ENCODE measurements around the gene C18orf63. TPM values are rescaled to one million over a fixed set of nuclear protein-coding genes. Genes with fewer than 3 reads are reported as not detected.

The C18orf63 gene
- total RNA-seq, 1 experiment from 2014 or later: not detected

GRCh38 chr18:74388227-74388626, 72.6 kb downstream of the C18orf63 start:
- no peak overlapping the region for H3K4me3 Mint-ChIP-seq
- H3K36me3 Mint-ChIP-seq: peaks cover 4% of the 10 kb centered on the region
- peaks cover 3% of the 10 kb centered on the region; the same call in 1 of the 2 replicates for H3K27me3 Mint-ChIP-seq (ENCODE audit: low read depth)
- H3K9me3 Mint-ChIP-seq: no peaks in the 10 kb centered on the region
- ChIA-PET POLR2A (no interaction called here), CTCF (no interaction called here)
- no peak for DNase-seq (ENCODE audit: low spot score)
- no peak for ATAC-seq
- H3K27ac Mint-ChIP-seq: no peak overlapping the region
- H3K4me1 Mint-ChIP-seq: peaks cover 21% of the 10 kb centered on the region
- no peak for TF ChIP-seq IRF2 (CRISPR knock-in tag; IDR thresholded peaks at IDR 0.05; ENCODE audit: borderline replicate concordance, low read depth)
- TF ChIP-seq ZNF138 (CRISPR knock-in tag; conservative IDR thresholded peaks at IDR 0.05): no peak
- TF ChIP-seq AR (CRISPR knock-in tag; IDR thresholded peaks at IDR 0.05): no peak
- TF ChIP-seq MXD4 (CRISPR knock-in tag; IDR thresholded peaks at IDR 0.05; ENCODE audit: borderline replicate concordance): no peak
- TF ChIP-seq GTF2I (CRISPR knock-in tag; conservative IDR thresholded peaks at IDR 0.05): no peak

- Mint-ChIP-seq H3K27ac (no peak overlapping the region), H3K27me3 (ENCODE audit: low read depth) (peaks cover 3% of the 10 kb centered on the region; the same call in 1 of the 2 replicates), H3K4me3 (no peak overlapping the region), H3K36me3 (no peaks in the 10 kb centered on the region), H3K9me3 (no peaks in the 10 kb centered on the region), H3K4me1 (peaks cover 10% of the 10 kb centered on the region)
- DNase-seq (ENCODE audit: low spot score) (no peak), ATAC-seq (no peak)
- ChIA-PET CTCF (no interaction called here), POLR2A (no interaction called here)
- TF ChIP-seq CREB1 (CRISPR knock-in tag; IDR thresholded peaks at IDR 0.05): no peak
- no peak for TF ChIP-seq ZNF317 (CRISPR knock-in tag; IDR thresholded peaks at IDR 0.05; ENCODE audit: borderline replicate concordance, low read depth)
- no peak for TF ChIP-seq PRDM15 (CRISPR knock-in tag; IDR thresholded peaks at IDR 0.05)
- TF ChIP-seq TEAD1 (CRISPR knock-in tag; IDR thresholded peaks at IDR 0.05): no peak
- no peak for TF ChIP-seq ATF2 (CRISPR knock-in tag; IDR thresholded peaks at IDR 0.05; ENCODE audit: borderline replicate concordance, low read depth)
- TF ChIP-seq ATF6 (CRISPR knock-in tag; IDR thresholded peaks at IDR 0.05): no peak
- no peak for TF ChIP-seq ZNF232 (CRISPR knock-in tag; IDR thresholded peaks at IDR 0.05)
- TF ChIP-seq NFYB (CRISPR knock-in tag; conservative IDR thresholded peaks at IDR 0.05; ENCODE audit: low read depth): no peak
- no peak for TF ChIP-seq GRHL2 (CRISPR knock-in tag; IDR thresholded peaks at IDR 0.05; ENCODE audit: insufficient replicate concordance, severe bottlenecking)
- no peak for TF ChIP-seq OVOL2 (CRISPR knock-in tag; IDR thresholded peaks at IDR 0.05; ENCODE audit: borderline replicate concordance)
- no peak for TF ChIP-seq FOXP1 (CRISPR knock-in tag; IDR thresholded peaks at IDR 0.05; ENCODE audit: borderline replicate concordance)
- TF ChIP-seq FOXJ3 (CRISPR knock-in tag; IDR thresholded peaks at IDR 0.05; ENCODE audit: borderline replicate concordance): no peak
- TF ChIP-seq RORB (CRISPR knock-in tag; IDR thresholded peaks at IDR 0.05): no peak
Observed at GRCh38 chr18:74389171-74389927, 73.7 kb downstream of the C18orf63 start.
